GM18867 (cell line): ENCODE measurements around the gene GZMM.
A peak's percentile ranks its signal among the peaks of the same experiment; 100 is the strongest.

Experiments used
- ATAC-seq: cut with Tn5 transposase; IDR thresholded peaks from one replicate; pipeline ENCODE4 v1.9.1; 2021; ENCODE audit warnings: mild to moderate bottlenecking, moderate library complexity; ENCODE audit not compliant: unreplicated experiment

Gene GZMM

DNA sequence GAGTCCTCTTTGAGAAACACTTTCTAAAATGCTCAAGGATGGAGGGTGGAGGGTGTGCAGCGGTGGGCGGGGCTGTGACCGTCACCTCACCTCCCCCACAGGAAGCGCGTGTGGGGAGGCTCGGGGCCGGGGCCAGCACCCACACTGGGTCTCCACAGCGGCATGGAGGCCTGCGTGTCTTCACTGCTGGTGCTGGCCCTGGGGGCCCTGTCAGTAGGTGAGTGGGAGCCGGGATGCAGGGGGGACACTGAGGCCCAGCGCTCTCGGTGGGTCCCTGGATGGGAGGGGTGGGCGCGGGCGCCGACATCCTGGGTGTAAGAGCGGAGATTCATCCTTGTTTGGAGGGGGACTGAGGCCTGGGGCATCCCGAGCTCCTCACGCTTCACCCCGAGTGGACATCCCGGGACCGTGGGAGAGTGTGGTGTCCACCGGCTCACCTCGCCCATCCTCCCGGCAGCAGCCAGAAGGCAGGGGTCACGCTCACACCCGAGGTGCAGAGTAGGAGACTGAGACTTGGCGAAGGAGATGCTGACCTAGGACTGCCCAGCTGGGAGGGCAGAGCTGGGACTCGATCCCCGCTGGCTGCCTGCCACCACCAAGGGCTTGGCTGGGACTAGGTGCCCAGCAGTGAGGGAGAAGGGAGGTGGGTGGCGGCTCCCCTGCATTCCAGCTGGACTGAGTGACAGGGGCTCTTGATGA lies at the start of gene GZMM:
Gene GZMM, plus strand, starts transcription at position 144 of the 699 bp plus-strand sequence. Its CDS starts 19 bp downstream, at position 163.
- ATAC-seq, result no peak

DNA sequence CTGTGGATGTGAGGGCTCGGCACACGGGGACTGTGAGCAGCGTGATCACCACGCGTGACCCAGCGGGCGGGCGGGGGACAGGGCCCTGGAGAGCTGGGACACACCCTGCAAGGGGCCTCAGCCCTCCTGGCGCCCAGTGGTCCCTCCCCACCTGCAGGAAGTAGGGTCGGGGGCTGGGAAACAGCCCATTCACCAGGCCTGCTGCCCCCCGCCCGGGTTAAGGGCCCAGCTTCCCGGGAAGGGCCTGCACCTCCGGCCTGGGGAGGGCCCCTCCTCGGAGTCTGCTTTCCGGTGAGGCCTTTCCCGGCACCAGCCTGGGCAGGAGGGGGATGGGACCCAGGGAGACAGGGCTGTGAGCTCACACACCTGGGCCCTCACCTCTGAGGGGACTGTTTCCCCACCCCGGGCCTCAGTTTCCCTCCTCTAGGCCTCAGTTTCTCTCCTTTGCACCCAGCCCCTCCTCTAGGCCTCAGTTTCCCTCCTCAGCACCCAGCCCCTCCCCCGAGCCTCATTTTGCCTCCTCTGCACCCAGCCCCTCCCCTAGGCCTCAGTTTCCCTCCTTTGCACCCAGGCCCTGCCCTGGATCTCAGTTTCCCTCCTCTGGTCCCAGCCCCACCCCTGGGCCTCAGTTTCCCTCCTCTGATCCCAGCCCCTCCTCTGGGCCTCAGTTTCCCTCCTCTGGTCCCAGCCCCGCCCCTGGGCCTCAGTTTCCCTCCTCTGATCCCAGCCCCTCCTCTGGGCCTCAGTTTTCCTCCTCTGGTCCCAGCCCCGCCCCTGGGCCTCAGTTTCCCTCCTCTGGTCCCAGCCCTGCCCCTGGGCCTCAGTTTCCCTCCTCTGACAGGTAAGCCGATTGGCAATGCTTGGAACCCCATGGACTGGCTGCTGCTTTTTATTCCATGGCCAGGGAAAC lies 49.4 kb upstream of the GZMM start:
- no peak for ATAC-seq

DNA sequence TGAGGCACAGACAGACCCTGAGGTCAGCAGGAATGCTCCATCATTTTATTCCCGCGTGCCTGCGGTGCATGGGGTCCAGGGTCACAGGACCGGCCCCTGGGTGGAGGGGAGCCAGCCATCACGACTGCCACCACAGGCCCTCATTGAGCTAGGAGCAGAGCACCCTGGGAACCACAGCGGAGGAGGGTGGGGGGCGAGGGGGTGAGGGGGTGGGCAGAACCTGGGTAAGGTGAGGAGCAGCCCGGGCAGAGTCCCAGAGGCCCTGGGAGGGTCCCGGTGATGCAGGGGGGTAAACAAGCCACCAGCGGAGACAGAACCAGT lies 48.8 kb upstream of the GZMM start:
- ATAC-seq, result no peak

DNA sequence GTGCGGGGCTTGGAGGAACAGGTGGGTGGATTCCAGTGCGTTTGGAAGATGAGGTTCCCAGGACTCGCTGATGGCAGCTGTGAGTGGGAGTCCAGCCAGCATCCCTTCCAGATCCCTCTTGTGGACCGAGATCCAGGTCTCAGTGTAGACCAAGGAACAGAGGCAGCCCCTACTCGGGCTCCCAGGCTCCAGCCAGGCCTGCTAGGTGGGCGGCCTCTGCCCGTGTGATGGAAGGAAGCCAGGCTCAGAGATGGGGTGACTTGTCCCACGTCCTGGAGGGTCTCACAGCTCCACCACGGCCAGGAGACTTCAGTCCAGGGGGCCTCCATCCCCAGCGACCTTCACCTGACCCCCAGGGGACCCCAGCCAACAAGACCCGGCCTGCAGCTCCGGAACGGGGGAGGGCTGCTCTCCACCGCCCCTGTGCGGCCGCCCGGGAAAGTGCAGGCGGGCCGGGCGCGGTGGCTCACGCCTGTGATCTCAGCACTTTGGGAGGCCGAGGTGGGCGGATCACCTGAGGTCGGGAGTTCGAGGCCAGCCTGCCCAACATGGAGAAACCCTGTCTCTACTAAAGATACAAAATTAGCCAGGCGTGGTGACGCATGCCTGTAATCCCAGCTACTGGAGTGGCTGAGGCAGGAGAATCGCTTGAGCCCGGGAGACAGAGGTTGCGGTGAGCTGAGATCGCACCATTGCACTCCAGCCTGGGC lies 48.3 kb upstream of the GZMM start:
- no peak for ATAC-seq

DNA sequence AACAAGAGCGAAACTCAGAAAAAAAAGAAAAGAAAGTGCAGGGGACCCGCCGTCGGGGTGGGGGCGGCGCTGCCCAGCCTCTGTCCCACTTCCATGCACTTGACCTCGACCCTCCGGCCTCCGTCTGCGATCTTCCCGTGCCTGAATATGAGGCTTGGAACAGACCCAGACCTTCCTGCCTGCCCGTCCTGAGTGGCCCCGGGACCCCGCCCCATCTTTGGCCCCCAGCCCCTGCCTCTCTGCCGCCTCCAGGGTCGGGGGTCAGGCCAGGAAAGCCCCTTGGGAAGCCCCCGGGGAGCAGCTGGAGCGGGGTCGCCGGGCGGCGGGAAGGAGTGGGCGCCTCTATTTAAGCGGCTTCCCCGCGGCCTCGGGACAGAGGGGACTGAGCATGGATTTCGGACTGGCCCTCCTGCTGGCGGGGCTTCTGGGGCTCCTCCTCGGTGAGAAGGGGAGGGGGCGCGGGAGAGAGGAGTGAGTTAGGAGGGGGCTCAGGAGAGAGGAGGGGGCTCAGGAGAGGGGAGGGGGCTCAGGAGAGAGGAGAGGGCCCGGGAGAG lies 47.7 kb upstream of the GZMM start, which contains the start of gene MADCAM1:
Gene MADCAM1, plus strand, starts transcription at position 375 of the 554 bp plus-strand sequence. Its CDS starts 14 bp downstream, at position 389.
- no peak for ATAC-seq

GRCh38 chr19:496986-497385 lies 46.9 kb upstream of the GZMM start:
- ATAC-seq, result no peak

GRCh38 chr19:497491-497868 lies 46.4 kb upstream of the GZMM start:
- no peak for ATAC-seq

- ATAC-seq, result no peak
Observed at GRCh38 chr19:497869-498510, 45.9 kb upstream of the GZMM start.

GRCh38 chr19:498511-498891 lies 45.4 kb upstream of the GZMM start:
- ATAC-seq, result no peak

DNA sequence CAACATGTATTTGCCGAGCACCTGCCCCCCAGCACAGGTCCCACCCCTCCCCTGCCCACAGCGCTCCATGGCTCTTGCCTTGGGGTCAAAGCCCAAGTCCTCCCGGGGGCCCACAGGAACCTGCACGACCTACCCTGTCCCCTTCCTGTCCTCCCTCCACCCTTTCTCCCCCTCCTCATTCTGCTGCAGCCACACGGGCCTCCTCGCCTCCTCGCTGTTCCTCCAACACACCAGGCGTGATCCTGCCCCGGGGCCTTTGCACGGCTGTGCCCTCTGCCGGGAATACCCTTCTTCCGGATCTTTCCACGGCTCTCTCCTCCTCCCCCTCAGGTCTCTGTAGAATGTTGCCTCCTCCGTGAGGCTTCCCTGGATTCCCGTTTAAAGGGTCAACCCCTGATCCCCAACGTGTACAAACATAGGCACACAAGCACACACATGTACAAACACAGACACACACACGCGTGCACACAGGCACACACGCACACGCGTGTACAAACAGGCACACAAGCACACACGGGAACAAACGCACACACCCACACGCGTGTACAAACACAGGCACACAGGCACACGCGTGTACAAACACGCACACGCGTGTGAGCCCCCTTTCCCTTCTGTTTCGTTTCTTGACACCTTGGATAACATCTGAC lies 44.8 kb upstream of the GZMM start:
- no peak for ATAC-seq

- no peak for ATAC-seq
Observed at GRCh38 chr19:501646-502045, 42.2 kb upstream of the GZMM start.

GRCh38 chr19:504616-505015 lies 39.2 kb upstream of the GZMM start:
- ATAC-seq, result no peak

DNA sequence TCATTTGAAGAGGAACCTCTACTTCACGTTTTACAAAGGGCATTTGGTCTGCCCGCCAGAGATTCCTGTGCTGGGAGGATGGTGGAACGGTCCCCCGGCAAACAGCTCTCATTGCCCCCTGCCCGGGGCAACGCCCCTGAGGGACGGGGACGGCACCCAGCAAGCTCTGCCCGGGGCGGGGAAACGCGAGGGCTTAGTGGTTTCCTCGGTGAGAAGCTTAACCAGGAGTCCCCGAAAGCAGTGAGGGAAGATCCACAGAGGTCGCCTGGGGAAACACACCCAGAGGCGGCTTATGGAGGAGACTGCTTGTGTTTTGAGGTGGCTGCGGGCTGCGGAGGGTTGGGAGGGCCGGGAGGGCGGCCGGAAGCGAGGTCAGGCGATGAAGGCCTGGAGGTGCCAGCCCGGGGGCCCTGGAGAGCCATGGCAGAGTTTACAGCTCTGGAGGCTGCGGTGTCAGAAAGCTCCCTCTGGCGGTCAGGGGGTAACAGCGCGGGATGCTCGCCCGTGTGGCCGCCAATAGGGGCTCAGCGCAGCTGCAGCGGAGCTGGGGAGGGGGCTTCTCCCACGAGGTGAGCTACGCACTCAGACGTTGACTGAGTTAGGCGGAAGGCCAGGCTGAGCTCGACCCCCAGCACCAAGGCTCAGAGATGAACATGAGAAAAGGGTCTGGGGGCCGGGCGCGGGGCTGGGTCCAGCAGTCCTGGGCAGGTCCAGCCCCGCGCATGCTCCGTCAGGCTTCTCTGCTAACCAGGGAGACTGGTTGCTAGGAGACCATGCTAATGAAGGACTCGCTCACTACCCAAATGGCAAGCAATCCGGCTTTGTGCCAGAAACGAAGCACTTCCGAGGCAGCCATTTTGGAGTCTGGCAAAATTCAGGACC lies 37.2 kb upstream of the GZMM start:
- peak; percentile 61 for ATAC-seq

DNA sequence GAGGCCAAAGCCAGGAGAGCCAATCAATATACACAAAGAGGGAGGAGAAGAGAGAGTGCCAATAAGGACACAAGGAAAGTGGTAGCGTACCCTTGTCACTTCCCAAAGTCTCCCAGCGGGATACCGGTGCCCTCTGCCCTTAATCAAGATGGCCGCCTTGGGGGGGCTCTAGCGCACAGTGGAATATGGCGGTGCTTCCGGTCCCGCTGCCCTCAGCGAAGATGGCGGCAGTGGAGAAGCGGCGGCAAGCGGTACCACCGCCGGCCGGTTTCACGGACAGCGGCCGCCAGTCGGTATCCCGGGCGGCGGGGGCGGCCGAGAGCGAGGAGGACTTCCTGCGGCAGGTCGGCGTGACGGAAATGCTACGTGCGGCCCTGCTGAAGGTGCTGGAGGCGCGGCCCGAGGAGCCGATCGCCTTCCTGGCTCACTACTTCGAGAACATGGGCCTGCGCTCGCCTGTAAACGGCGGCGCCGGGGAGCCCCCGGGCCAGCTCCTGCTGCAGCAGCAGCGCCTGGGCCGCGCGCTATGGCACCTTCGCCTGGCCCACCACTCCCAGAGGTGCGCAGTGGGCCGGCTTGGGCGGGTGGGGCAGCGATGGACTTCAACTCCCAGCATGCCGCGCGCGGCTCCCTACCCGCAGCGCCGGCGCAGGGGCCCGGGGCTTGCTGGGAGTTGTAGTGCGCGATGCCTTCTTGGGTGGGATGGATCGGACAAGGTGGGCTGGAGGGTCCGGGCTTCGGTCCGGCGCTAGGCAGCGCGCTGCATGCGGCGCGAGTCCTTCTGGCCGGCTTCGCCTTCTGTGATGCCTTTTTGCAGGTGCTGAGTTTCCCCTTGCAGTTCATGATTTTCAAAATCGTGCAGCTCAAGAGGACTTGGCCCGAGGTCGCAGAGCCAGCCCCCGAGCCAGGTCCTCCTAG lies 36.3 kb upstream of the GZMM start, which contains the start of gene TPGS1:
Gene TPGS1, plus strand, starts transcription at position 212 of the 918 bp plus-strand sequence. Its CDS starts 10 bp downstream, at position 222.
- peak; percentile 55 for ATAC-seq

DNA sequence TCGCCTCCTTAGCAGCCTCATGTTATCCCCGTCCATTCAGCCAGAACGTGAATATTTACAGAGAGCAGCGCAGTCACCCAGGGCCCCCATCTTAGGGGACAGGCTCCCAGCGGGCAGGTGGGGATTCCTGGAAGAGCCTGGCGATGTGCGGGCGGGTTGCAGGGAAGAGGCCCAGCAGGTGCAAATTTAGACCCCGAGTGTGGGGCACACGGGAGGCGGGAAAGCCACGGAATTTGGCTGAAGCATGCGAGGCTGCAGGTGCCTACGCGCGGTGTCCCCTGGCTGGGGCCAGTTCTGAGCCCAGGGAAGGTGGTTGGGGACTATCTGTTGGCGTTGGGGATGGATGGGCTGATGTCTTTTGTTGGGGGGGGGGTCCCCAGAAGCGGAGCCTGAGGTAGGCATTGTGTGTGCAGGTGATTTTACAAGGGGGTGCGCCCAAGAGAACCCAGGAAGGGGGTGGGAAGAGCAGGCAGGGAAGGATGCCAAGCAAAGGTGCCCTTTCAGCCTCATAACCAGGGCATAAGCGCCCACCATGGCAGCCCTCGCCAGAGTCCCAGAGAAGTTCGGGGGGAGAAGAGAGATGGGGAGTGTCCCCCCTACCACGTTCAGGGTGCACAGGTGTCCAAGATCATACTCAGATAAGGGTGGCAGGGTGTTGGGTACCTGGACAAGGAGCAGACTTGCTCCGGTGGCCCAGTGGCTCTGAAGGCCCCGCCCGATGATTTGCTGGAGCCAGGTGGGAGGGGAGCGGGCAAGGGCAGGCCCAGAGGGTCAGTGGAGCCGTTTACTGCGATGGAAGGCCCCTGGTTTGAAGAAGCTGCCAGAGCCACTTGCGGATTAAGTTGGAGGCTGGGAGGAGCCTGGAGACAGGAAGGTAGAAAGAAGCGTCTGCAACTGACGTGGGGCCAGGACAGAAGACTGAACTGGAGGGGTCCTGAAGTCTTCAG lies 35.4 kb upstream of the GZMM start:
- ATAC-seq, result no peak

GRCh38 chr19:510606-511100 lies 33.2 kb upstream of the GZMM start:
- ATAC-seq, result peak; percentile 28
